ENCODE results near the gene FBXO21.
"Not testable (repeated sequence)": the region's sequence is repeated elsewhere in the genome, so short reads cannot be mapped to it uniquely, and the experiment has no call there.

The FBXO21 gene, protein sequence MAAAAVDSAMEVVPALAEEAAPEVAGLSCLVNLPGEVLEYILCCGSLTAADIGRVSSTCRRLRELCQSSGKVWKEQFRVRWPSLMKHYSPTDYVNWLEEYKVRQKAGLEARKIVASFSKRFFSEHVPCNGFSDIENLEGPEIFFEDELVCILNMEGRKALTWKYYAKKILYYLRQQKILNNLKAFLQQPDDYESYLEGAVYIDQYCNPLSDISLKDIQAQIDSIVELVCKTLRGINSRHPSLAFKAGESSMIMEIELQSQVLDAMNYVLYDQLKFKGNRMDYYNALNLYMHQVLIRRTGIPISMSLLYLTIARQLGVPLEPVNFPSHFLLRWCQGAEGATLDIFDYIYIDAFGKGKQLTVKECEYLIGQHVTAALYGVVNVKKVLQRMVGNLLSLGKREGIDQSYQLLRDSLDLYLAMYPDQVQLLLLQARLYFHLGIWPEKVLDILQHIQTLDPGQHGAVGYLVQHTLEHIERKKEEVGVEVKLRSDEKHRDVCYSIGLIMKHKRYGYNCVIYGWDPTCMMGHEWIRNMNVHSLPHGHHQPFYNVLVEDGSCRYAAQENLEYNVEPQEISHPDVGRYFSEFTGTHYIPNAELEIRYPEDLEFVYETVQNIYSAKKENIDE

DNA sequence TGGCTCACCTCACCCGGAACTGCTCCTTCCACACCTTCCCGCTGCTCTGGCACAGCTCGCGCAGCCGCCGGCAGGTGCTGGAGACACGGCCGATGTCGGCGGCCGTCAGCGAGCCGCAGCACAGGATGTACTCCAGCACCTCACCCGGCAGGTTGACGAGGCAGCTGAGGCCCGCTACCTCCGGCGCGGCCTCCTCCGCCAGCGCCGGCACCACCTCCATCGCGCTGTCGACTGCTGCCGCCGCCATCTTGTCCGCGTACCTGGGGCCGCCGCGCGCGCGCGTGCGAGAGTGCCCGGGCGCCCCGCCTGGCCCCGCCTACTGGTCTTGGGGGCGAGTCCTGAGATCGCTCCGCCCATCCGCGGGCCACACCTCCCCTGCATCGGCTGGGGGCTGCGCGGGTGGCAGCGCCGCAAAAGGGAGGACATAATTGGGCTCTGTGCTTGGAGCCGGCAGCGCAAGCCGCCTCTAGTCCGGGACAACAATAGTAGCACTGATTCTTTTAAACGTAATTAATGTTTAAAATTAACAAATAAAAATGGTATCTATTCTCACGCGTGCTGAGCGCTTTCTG, at the start of gene FBXO21:
TSS of gene FBXO21 (minus strand) at position 261 of the 572 bp plus-strand sequence. CDS start at position 247, 14 bp downstream.
- peak; percentile 24 for DNase-seq

DNA sequence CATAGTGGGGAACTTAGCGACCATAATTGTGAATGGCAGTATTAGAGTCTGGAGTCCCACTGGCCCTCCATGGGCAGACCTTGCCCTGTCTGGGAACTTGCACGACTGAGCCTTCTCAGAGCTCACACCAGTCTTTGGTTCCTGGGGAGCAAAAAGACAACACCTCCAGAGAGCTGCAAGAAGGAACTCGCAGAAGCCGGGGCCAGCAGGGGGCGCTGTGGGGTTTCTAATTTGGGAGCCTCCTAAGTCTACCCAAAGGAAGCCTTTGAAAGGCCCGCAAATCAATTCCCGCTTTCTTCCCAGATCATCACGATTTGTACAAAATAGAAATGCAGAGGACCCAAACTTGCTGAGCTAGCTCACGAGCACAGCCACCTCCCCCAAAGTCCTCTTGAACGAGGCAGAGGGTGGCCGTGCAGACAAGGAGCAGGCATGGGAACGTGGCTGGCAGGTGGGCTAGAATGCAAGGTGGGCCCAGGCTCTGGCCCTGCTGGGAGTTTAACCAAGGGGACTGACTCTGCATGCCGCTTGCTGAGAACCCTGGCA, 46.3 kb upstream of the FBXO21 start:
- peak; percentile 94 for DNase-seq

DNA sequence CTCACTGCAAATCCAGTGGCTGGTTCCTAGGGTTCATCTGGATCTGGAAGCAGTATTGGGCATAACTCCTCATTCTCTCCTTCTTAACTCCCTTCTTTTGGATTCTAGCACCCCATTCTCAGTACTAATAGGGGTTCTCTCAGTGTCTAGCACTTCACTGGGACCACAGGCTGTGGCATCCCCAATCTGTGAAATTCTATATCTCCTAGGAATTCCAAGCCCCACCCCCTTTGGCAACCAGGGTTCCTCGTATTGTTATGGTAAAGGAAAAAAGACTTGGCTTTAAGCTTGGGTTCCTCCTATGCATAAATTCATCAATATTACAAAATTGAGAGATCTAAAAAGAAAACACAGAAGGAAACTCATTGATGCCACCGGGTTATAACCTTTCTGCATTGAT, 45.0 kb upstream of the FBXO21 start:
- no peak for DNase-seq

DNA sequence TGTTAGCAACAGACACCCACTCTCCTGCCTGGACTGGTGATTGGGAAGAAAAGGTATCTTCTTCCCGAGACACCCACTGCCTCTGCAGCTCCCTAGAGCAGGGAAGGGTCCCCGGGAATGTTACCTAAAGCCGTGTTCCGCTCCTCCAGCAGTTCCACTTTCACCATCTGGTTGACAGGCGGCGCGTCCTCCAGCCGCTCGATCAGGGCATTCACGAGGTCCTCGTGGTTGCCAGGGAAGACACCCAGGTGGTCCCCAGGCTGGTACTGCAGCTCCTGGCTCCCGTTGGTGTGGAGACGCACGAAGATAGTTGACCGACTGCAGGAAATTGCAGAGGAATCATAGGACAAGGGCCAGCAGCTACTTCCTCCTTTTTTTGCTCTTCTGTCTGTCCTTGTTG, 44.2 kb upstream of the FBXO21 start:
- no peak for DNase-seq

DNA sequence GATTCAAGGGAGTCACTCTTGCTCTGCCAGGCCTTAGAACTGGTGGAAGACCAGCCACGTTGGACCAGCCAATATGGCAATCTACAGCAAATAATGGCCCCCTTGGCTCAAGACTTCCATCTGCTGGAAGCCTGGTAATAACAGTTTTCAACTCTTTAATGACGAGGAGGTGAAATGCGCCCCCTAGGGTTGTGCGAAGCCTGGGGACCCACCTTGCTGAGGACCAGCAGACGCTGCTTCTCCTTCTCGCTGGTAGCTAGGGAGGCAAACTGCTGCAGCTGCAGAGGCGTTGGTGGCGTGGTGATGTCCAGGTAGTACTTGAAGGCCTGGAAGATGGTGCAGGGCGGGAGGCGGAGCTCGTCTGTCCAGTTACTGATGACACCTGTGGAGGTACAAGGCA, 41.5 kb upstream of the FBXO21 start:
- DNase-seq = no peak

DNA sequence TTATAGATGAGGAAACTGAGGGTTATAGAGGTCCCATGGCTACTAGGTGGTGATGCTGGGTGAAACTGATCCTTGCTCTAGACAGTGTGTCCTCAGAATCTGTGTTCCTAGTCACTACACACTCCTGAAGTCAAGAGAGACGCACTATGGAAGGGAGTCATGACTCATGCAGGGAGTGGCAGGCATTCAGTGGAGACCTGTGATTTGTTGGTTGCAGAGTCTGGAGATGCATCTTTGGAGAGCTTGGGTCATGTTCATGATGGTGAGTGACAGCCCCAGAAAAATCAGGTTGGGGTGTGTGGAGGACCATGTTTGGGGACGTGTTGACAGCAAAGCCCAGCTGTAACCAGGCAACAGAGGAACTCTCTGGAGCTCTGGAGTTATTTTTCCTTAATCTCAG, 38.0 kb upstream of the FBXO21 start:
- DNase-seq = no peak

DNA sequence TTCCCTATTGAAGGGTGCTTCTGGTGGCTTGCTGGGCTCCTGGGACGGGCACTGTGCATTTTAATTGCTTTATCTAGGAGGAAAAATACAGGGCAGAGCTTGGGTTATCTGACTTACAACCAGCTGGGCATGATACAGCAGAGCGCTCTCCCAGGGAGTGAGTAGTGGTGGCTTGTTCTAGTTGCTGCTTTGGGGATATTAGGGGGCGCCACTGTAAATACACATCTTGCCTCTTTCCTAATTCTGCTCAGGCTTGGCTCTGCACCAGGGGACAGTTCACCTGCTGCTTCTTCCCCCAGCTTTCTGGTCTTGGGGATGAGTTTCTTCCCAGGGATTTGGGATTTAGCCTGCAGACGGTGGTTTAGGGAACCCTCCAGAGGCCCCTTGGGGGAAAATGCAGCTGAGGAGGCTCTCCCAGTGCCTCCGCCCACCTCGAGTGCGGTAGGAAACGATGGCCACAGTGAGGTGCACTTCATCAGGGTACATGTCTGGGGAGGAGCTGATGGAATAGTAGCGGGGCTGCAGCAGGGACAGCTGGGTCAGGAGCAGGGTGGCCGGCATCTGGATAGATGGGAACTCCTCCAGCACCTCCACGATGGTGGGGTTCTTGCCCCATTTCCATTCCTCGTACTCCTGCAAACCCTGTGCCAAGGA, 36.9 kb upstream of the FBXO21 start:
- DNase-seq = no peak

DNA sequence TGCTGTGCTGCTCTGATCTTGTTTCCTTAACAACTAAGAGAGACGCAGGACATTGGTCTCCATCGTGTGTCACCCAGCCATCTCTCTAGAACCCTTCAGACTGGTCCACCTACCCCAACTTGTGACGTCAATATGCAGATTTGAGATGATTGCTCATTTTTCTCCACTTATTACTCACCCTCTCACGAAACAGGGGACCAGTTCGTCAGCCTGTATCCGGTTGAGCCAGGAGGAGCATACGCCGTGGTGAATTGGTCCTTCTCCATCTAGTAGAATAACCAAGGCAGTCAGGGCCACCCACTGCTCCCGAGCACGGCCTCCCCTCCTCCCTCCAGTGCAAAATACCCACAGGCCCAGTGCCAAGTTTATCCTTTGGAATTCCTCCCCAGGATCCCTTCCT, 36.2 kb upstream of the FBXO21 start:
- DNase-seq = no peak

DNA sequence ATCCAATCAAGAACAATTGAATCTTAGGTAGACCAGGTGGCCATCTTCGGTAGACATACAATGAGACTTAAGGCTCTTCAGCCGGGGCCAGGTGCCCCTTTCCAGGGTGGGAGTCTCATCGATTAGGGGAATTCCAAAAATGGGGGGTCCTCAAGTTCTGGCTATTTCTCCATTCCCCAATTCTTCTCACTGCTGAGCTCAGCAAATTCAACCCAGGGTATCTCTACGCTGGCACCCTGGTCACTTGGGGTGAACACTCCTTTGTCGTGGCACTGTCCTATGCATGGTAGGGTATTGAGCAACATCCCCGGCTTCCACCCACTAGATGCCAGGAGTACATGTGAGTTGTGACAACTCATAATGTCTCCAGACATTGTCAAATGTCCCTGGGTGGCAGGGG, 34.9 kb upstream of the FBXO21 start:
- DNase-seq = no peak

DNA sequence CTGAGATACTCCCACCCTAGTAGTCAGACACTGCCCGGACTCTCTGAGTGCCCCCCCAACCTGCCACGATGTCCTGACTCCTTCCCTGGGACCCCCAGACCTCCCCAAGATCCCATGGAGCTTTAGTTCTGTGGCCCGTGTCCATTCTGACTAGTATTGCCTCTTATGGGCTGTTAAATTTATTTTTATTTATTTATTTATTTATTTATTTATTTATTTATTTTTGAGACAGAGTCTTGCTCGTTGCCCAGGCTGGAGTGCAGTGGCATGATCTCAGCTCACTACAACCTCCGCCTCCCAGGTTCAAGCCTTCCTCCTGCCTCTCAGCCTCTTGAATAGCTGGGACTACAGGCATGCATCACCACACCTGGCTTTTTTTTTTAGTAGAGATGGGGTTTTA, 30.7 kb upstream of the FBXO21 start:
- DNase-seq = not testable (repeated sequence)

DNA sequence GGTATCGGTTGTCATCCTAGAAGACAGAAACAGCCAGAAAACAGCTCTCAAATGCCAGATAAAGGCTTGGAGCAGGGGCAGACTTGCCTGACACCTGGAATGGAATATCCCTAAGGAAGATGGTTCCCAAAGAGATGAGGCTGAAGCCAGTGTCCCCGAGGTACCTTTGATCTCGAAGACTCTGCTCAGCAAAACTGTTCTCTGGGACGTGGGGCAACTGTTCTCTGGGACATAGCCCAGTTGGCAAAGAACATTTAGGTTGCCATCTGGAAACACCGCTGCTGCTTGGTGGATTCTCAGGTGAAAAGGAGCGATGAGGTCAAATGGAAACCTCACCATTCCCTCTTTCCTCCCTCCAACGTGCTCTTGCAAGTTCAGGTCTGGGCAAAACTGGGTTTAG, 27.9 kb upstream of the FBXO21 start:
- DNase-seq = no peak

DNA sequence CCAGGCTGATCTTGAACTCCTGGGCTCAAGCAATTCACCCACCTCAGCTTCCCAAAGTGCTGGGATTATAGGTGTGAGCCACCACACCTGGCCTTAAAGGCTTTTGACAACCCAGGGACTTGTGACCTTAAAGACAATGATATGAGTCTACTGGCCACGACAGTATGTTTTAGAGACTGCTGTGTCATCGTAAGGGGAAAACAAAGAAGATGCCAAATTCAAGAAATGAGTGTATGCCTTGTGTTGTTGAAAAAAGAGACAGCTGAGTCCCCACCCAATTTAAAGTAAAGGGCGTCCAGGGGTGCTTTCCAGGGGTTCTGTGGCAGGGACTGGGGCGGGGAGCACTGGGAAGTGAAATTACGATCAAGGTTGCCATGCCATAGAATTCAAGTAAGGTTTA, 26.4 kb upstream of the FBXO21 start:
- DNase-seq = no peak

DNA sequence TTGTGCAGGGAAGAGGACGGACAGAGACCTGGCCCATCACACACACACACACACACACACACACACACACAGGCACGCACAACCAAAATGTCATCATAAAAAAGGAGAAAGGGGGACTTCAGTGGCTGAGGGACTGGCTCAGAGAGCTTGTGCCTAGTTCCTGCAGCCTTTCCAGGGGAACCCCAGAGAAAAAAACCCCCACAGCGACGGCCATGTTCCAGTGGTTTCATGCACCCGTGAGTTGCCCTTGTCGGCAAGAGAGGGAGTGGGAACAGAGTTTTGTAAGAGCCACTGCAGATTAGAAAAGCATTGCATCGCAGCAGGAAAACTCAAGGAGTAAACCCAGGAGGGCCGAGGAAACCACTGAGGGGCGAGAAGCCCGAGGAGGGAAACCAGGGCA, 24.5 kb upstream of the FBXO21 start:
- DNase-seq = no peak

DNA sequence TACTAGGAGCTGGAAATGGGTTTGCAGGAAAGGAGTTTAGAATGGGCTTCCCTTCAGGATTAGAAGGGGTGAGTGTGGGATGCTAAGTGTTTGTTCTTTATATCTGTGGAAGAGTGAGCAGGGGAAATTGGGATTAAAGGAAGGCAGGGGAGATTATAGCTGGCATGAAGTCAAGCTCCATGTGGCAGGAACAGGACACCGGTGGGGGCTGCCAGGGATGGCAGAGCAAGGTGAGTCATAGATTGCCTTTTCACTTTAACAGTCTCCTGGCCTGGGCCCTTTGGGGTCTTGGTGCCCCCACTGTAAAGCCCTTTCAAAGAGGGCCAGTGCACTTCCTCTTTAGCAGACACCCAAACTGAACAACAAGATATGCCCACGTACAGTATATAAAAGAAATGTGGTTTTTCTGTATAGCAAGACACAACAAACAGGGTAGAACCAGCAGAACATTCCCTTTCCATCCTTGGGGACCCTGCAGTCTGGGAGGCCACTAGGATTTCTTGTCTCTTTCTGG, 23.1 kb upstream of the FBXO21 start:
- DNase-seq = no peak

DNA sequence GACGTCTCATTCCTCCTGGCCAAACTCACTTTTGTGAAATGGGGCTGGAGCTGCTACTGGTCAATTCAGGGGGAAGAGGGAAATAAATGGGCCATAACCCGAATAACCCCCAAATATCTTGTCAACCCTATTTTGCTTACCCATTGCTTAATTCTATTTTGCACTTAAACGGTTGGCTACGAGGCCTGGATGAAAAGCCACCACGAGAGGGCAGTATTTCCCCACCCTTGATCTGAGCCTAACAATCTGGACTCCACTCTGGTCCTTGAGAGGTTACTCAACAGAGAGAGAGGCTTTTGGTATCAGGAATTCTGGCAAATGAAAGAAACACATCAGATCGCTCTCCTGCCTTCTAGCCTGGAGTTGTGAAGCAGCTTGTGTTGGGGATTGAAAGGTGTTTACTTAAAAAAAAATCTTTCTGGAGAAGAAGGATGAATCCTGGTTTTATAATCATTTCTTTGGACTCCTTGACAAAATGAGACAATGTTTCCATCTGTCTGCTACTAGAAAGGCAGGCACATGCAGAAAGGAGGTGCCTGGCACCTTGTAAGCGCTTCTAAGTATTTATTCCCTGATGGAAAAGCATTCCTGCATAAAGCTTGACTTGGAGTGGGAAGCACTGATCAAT, 22.4 kb upstream of the FBXO21 start:
- DNase-seq = peak; percentile 86

DNA sequence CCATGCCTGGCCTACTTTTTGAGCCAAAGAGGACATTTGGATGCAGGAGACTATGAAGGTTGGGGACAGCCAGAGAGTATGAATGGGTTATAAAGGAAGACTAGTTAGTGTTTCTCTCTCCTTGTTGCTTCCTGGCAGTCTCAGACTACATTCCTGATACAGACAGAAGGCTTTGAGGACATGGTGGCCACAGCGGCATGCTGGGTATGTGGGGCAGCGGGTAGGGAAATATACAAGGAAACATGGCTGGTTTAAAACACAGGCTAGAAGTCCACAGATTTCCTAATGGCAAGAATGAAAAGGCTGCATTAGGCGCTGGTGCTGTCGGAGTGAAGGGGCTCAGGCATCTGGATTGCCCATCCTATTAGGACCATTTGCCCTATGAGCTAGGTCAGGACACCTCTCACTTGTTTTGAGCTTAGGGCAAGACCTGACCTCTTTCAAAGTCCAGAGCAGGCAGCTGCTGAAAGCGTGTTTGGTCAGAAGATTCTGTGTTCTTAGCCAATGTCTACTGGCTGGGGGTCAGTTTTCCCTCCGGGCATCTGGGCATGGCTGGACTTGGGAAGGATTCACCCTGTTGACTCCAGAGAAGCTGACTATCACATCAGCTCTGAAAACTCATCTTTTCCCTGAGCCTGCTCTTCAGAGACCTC, 20.1 kb upstream of the FBXO21 start:
- DNase-seq = no peak

DNA sequence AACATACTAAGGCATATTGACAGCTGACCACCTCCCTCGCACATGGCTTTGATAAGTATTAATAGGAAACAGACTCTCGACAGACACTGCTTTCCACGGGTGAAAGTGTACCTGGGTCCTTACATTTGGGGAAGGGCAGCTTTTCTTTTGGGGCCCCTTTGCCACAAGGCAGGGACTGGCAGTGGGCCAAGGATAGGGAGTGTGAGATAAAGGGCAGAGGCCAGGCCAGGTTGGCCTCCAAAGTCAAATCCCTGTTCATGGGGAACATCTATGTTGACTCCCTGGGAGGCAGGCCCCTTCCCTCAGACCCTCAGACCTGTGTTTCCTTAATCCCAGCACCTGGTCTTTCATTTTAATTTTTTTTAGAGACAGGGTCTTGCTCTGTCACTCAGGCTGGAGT, 19.4 kb upstream of the FBXO21 start:
- DNase-seq = no peak

DNA sequence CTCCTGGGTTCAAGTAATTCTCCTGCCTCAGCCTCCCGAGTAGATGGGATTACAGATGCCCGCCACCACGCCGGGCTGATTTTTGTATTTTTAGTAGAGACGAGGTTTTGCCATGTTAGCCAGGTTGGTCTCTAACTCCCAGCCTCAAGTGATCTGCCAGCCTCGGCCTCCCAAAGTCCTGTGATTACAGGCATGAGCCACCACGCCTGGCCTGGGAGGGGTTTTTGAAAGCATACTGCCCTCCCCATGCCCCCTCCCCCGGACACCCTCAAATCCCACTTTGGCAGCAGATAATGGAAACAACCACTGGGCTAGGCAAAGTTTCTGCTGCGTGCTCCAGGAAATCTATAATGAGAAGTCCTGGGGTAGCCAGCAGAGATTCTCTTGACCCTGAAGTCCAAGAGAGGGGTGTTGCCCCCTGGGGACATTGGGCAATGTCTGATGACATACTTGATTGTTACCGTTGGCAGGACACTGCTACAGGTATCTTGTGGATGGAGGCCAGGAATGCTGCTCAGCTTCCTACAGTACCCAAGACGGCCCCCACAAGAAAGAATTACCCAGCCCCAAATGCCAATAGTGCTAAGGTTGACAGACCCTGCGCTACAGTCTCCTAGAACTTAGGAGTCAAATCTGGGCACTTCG, 18.7 kb upstream of the FBXO21 start:
- no peak for DNase-seq

DNA sequence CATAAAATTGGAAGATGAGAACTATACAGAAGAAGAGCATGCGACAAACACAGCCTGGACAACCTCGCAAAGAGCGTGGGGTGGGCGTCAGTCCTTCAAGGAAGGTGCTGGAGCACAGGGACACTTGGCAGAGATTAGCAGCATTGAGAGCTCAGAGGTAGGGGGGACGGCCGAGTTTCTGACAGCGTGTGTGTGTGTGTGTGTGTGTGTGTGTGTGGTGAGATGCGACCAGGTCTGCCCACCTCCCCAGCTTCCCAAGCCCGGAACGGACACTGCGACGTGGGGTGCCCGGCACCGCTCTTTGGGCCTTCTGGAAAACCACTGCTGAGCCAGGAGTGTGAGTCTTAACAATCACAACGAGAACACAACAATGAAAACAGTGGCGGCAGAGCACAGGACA, 17.9 kb upstream of the FBXO21 start:
- DNase-seq = no peak

DNA sequence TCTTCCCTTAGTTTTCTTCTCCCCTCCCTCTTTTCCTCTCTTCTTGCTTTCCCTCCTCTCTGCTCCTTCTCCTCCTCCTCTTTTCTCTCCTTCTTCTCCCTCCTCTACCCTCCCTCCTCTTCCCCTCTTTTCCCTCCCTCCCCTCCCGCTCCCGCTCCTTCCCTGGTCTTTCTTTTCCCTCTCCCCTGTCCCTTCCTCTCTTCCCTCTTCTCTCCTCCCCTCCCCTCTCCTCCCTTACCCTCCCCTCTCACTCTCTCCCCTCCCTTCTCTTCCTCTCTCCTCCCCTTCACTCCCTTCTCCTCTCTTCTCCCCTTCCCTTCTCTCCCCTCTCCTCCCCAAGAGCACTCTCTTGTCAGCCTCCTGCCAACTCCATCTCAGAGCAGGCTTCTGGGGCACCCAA, 17.4 kb upstream of the FBXO21 start:
- no peak for DNase-seq

DNA sequence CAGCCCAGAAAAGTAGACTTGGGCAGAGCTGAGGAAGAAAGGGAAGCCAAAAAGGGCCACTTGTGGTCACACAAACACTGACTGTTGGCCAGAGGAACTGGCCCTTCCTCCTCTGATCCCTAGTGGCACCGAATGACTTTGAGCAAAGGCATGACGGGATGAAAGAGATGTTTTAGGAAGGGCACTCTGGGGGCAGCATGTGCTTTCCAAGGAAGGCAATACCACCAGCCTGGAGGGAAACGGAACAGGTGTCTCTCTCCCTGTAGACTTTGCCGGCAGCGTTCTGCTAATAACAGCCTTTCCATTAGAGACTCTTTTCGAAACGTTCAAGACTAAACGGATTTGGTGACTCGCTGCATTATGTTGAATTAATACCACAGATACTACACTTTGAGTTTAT, 12.3 kb upstream of the FBXO21 start:
- no peak for DNase-seq

DNA sequence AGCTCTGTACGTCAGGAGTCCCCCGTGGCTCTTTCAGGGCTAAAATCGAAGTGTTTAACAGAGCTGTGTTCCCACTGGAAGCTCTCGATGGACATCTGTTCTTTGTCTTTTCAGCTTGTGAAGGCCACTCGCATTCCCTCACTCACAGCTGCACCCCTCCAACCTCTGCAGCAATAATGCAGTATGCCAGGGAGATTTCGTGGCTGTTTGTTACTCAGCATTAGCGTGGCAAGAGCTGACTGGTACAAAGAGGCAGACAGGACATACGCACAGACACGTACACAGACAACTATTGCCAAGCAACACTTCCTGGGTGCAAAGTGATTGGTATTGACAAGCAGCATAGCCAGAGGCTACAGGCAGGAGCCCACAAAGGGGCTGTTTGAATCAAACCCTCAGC, 11.8 kb upstream of the FBXO21 start:
- no peak for DNase-seq
